Neural cell (in vitro differentiated cells): ENCODE data around the gene MAML2. TPM values are rescaled to one million over a fixed set of nuclear protein-coding genes. Genes with fewer than 3 reads are reported as not detected.

ENCODE experiments used
- H2AFZ ChIP-seq: fragments of 200-600, 300-800 bp; sonication (generic), shearing (Covaris generic); 2 replicates; pipeline ENCODE4 v1.6.0; 2014; ENCODE audit warnings: low read depth, mild to moderate bottlenecking, antibody characterized with exemption, low read length, moderate library complexity
- H3F3A ChIP-seq: fragments of 200-600 bp; shearing (Covaris generic); 2 replicates; pipeline ENCODE4 v1.6.1; 2016; ENCODE audit warnings: mild to moderate bottlenecking, moderate library complexity, mixed read lengths, antibody characterized with exemption, low read length; ENCODE audit not compliant: insufficient read depth, poor library complexity, severe bottlenecking
- H3K27ac ChIP-seq: fragments of 200-600, 300-800 bp; sonication (generic), shearing (Covaris generic); 2 replicates; pipeline ENCODE4 v1.5.1; 2014; ENCODE audit warnings: mild to moderate bottlenecking, low read length, moderate library complexity
- H3K27me3 ChIP-seq: fragments of 300-800, 200-600 bp; sonication (generic), shearing (Covaris generic); 2 replicates; pipeline ENCODE4 v1.6.0; 2014; ENCODE audit warnings: mild to moderate bottlenecking, low read depth, low read length, moderate library complexity; ENCODE audit not compliant: insufficient read depth
- H3K36me3 ChIP-seq: fragments of 300-800, 200-600 bp; sonication (generic), shearing (Covaris generic); 2 replicates; pipeline ENCODE4 v1.5.1; 2014; ENCODE audit warnings: mild to moderate bottlenecking, antibody characterized with exemption, low read length, moderate library complexity; ENCODE audit not compliant: insufficient read depth
- H3K4me2 ChIP-seq: fragments of 300-800, 200-600 bp; sonication (generic), shearing (Covaris generic); 2 replicates; pipeline ENCODE4 v1.6.0; 2014; ENCODE audit warnings: mild to moderate bottlenecking, low read length
- H3K4me3 ChIP-seq: fragments of 300-800, 200-600 bp; sonication (generic), shearing (Covaris generic); 2 replicates; pipeline ENCODE4 v1.5.1; 2014; ENCODE audit warnings: mild to moderate bottlenecking, low read length, moderate library complexity
- H3K79me2 ChIP-seq: fragments of 200-600 bp; shearing (Covaris generic); replicated peaks from 2 replicates; pipeline ENCODE4 v1.6.0; 2014; ENCODE audit warnings: mild to moderate bottlenecking, low read length, moderate library complexity; ENCODE audit not compliant: insufficient read depth
- H3K9ac ChIP-seq: fragments of 300-800, 200-600 bp; sonication (generic), shearing (Covaris generic); 2 replicates; pipeline ENCODE4 v1.6.1; 2016; ENCODE audit warnings: mild to moderate bottlenecking, low read length, mixed read lengths
- H3K9me2 ChIP-seq: fragments of 200-600 bp; shearing (Covaris generic); 2 replicates; pipeline ENCODE4 v1.6.1; 2016; ENCODE audit warnings: mild to moderate bottlenecking, low read length, mixed read lengths; ENCODE audit not compliant: insufficient read depth
- H3K9me3 ChIP-seq: fragments of 200-600, 300-800 bp; sonication (generic), shearing (Covaris generic); 2 replicates; pipeline ENCODE4 v1.6.1; 2016; ENCODE audit warnings: mild to moderate bottlenecking, mixed run types, low read length, moderate library complexity, mixed read lengths
- H4K20me1 ChIP-seq: fragments of 200-600 bp; shearing (Covaris generic); 2 replicates; pipeline ENCODE4 v1.6.1; 2016; ENCODE audit warnings: mild to moderate bottlenecking, mixed run types; ENCODE audit not compliant: insufficient read depth
- EP300 ChIP-seq: fragments of 450-650 bp; conservative IDR thresholded peaks from 2 replicates; pipeline ENCODE4 v1.6.1; 2014; ENCODE audit warnings: antibody characterized with exemption, mild to moderate bottlenecking, moderate library complexity; ENCODE audit not compliant: poor library complexity, severe bottlenecking
- EZH2 ChIP-seq: fragments of 200-600, 300-800 bp; shearing (Covaris generic), sonication (generic); IDR thresholded peaks from 2 replicates; pipeline ENCODE4 v1.6.1; 2014; ENCODE audit warnings: antibody characterized with exemption, low read length, borderline replicate concordance, mild to moderate bottlenecking; ENCODE audit not compliant: insufficient read depth, poor library complexity, severe bottlenecking
- MXI1 ChIP-seq: fragments of 450-650 bp; conservative IDR thresholded peaks from 2 replicates; pipeline ENCODE4 v1.6.1; 2014; ENCODE audit warnings: antibody characterized with exemption, mild to moderate bottlenecking; ENCODE audit not compliant: poor library complexity, severe bottlenecking
- POLR2AphosphoS5 ChIP-seq: IDR thresholded peaks from 2 replicates; pipeline ENCODE4 v1.6.1; 2012
- RAD21 ChIP-seq: fragments of 450-650 bp; conservative IDR thresholded peaks from 2 replicates; pipeline ENCODE4 v1.6.1; 2014; ENCODE audit warnings: antibody characterized with exemption, mild to moderate bottlenecking, moderate library complexity
- SMC3 ChIP-seq: fragments of 450-650 bp; conservative IDR thresholded peaks from 2 replicates; pipeline ENCODE4 v1.6.1; 2014; ENCODE audit warnings: antibody characterized with exemption, mild to moderate bottlenecking, moderate library complexity; ENCODE audit not compliant: poor library complexity
- TAF1 ChIP-seq: IDR thresholded peaks from 2 replicates; pipeline ENCODE4 v1.6.1; 2012; ENCODE audit warnings: low read depth
- polyA plus RNA-seq: library from polyadenylated mRNA; depleted of rRNA; stranded (reverse); fragments of >200 nt; gene quantifications from 2 replicates; pipeline ENCODE4 v1.2.3, GENCODE V29; 2014
- TF ChIP-seq, protein P1 (sequence below): fragments of 450-650 bp; IDR thresholded peaks from 2 replicates; pipeline ENCODE4 v1.5.1; 2014; ENCODE audit warnings: antibody characterized with exemption, mild to moderate bottlenecking, moderate library complexity; ENCODE audit not compliant: poor library complexity, severe bottlenecking
- TF ChIP-seq, protein P2 (sequence below): IDR thresholded peaks from 2 replicates; pipeline ENCODE4 v1.6.1; 2012; ENCODE audit warnings: borderline replicate concordance

Gene MAML2
- polyA plus RNA-seq, 1 donor from 2014 or later, result 3.6 TPM

DNA sequence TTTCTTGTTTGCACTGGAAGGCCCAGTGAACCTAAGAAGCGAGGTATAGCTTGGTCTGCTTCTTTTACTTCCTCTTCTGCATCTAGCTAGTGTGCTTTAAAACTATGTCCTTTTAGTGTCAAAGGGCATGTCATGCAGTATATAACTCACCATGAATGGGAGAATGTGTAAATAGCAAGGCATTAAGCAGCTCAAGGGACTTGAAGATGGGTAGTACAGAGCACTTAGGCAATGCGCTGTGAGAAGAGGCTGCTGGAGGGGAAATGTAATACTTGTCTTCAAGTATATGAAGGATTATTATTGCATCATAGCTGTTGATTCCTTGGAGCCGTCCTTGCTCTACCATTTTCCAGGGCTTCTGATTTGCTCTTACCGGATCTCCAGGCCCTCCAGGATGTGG, 7.6 kb downstream of the MAML2 start:
- H3K9ac ChIP-seq, result no peak overlapping the region
- no peaks in the 10 kb centered on the region for H3K9me2 ChIP-seq
- no peak overlapping the region for H3K4me3 ChIP-seq
- no peaks in the 10 kb centered on the region for H3K36me3 ChIP-seq
- H2AFZ ChIP-seq, result no peak overlapping the region
- TF ChIP-seq TAF1 (no peak), EP300 (no peak), POLR2AphosphoS5 (no peak), EZH2 (no peak), RAD21 (no peak), MXI1 (no peak), SMC3 (no peak)
- TF ChIP-seq, protein P1, sequence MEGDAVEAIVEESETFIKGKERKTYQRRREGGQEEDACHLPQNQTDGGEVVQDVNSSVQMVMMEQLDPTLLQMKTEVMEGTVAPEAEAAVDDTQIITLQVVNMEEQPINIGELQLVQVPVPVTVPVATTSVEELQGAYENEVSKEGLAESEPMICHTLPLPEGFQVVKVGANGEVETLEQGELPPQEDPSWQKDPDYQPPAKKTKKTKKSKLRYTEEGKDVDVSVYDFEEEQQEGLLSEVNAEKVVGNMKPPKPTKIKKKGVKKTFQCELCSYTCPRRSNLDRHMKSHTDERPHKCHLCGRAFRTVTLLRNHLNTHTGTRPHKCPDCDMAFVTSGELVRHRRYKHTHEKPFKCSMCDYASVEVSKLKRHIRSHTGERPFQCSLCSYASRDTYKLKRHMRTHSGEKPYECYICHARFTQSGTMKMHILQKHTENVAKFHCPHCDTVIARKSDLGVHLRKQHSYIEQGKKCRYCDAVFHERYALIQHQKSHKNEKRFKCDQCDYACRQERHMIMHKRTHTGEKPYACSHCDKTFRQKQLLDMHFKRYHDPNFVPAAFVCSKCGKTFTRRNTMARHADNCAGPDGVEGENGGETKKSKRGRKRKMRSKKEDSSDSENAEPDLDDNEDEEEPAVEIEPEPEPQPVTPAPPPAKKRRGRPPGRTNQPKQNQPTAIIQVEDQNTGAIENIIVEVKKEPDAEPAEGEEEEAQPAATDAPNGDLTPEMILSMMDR, result no peak
- TF ChIP-seq, protein P2, sequence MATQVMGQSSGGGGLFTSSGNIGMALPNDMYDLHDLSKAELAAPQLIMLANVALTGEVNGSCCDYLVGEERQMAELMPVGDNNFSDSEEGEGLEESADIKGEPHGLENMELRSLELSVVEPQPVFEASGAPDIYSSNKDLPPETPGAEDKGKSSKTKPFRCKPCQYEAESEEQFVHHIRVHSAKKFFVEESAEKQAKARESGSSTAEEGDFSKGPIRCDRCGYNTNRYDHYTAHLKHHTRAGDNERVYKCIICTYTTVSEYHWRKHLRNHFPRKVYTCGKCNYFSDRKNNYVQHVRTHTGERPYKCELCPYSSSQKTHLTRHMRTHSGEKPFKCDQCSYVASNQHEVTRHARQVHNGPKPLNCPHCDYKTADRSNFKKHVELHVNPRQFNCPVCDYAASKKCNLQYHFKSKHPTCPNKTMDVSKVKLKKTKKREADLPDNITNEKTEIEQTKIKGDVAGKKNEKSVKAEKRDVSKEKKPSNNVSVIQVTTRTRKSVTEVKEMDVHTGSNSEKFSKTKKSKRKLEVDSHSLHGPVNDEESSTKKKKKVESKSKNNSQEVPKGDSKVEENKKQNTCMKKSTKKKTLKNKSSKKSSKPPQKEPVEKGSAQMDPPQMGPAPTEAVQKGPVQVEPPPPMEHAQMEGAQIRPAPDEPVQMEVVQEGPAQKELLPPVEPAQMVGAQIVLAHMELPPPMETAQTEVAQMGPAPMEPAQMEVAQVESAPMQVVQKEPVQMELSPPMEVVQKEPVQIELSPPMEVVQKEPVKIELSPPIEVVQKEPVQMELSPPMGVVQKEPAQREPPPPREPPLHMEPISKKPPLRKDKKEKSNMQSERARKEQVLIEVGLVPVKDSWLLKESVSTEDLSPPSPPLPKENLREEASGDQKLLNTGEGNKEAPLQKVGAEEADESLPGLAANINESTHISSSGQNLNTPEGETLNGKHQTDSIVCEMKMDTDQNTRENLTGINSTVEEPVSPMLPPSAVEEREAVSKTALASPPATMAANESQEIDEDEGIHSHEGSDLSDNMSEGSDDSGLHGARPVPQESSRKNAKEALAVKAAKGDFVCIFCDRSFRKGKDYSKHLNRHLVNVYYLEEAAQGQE, result no peak
- H3K9me3 ChIP-seq, result no peaks in the 10 kb centered on the region
- no peaks in the 10 kb centered on the region for H3K79me2 ChIP-seq
- no peaks in the 10 kb centered on the region for H4K20me1 ChIP-seq
- H3F3A ChIP-seq, result no peaks in the 10 kb centered on the region
- H3K27ac ChIP-seq, result peak overlapping the region; percentile 11
- no peaks in the 10 kb centered on the region for H3K27me3 ChIP-seq
- H3K4me2 ChIP-seq, result no peak overlapping the region

DNA sequence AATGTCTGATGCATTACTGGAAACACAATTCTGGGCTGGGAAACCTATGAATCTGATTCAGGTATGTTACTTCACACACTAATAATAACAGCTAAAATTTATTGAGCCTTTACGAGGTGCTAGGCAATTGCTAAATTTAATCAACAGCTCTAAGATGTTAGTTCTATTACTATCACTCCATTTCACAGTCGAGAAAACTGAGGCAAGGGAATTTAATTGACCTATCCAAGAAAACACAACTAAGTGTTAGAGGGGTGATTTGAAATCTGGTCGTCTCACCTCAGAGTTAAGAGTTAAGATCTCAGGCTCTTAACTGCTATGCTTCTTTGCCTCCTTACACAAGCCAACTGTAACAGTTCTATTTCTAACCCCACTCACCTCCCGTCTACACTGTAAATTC, 8.8 kb downstream of the MAML2 start:
- Histone ChIP-seq H3K9me2 (no peaks in the 10 kb centered on the region), H3K27me3 (no peaks in the 10 kb centered on the region), H3K4me2 (no peak overlapping the region), H3K9me3 (no peaks in the 10 kb centered on the region), H3F3A (no peaks in the 10 kb centered on the region), H3K9ac (no peak overlapping the region), H4K20me1 (no peaks in the 10 kb centered on the region), H3K79me2 (no peaks in the 10 kb centered on the region), H2AFZ (no peak overlapping the region), H3K36me3 (no peaks in the 10 kb centered on the region), H3K27ac (no peak overlapping the region), H3K4me3 (no peak overlapping the region)
- TF ChIP-seq, protein P2, result no peak
- TF ChIP-seq EP300, result no peak
